HL-60 (cell line): ENCODE measurements around the gene CAMK1D.

Experiments
- DNase-seq, 2 experiments: peaks; one replicate each; pipeline ENCODE4 v3.0.0-alpha.2; 2010 to 2020; ENCODE audit warnings: low read depth in 1 of 2, low spot score in 1 of 2
- H3K27ac ChIP-seq: fragments of 250-450 bp; sonication (Bioruptor Pico); replicated peaks from 2 replicates; pipeline ENCODE4 v1.5.1; 2020; ENCODE audit warnings: mild to moderate bottlenecking, moderate library complexity
- H3K27me3 ChIP-seq: fragments of 250-450 bp; sonication (Bioruptor Pico); 2 replicates; pipeline ENCODE4 v1.5.1; 2021; ENCODE audit warnings: mild to moderate bottlenecking, moderate library complexity; ENCODE audit not compliant: insufficient read depth, poor library complexity, severe bottlenecking
- H3K4me3 ChIP-seq: replicated peaks from 2 replicates; pipeline ENCODE4 v1.5.1; 2011; ENCODE audit warnings: mild to moderate bottlenecking, control low read depth, low read length; ENCODE audit not compliant: insufficient read depth
- CTCF ChIP-seq: IDR thresholded peaks from one replicate; pipeline ENCODE4 v1.5.1; 2011; ENCODE audit warnings: low read length, control low read depth, inconsistent platforms; ENCODE audit not compliant: insufficient read depth
- GABPA ChIP-seq: IDR thresholded peaks from 2 replicates; pipeline ENCODE4 v1.6.1; 2012; ENCODE audit warnings: low read depth
- POLR2AphosphoS5 ChIP-seq: IDR thresholded peaks from 2 replicates; pipeline ENCODE4 v1.6.1; 2012; ENCODE audit warnings: low read depth
- SPI1 ChIP-seq: IDR thresholded peaks from 2 replicates; pipeline ENCODE4 v1.6.1; 2012; ENCODE audit warnings: low read depth, mild to moderate bottlenecking, borderline replicate concordance
- TF ChIP-seq, protein P1 (sequence below): IDR thresholded peaks from 2 replicates; pipeline ENCODE4 v1.6.1; 2012; ENCODE audit warnings: low read depth; ENCODE audit not compliant: insufficient replicate concordance

CAMK1D gene

GRCh38 chr10:12873172-12873571 lies 523.8 kb downstream of the CAMK1D start:
- DNase-seq, result no peak
- Histone ChIP-seq H3K27me3 (no peaks in the 10 kb centered on the region), H3K27ac (no peak overlapping the region), H3K4me3 (no peak overlapping the region)
- no peak for TF ChIP-seq CTCF
- no peak for TF ChIP-seq SPI1
- TF ChIP-seq, protein P1, sequence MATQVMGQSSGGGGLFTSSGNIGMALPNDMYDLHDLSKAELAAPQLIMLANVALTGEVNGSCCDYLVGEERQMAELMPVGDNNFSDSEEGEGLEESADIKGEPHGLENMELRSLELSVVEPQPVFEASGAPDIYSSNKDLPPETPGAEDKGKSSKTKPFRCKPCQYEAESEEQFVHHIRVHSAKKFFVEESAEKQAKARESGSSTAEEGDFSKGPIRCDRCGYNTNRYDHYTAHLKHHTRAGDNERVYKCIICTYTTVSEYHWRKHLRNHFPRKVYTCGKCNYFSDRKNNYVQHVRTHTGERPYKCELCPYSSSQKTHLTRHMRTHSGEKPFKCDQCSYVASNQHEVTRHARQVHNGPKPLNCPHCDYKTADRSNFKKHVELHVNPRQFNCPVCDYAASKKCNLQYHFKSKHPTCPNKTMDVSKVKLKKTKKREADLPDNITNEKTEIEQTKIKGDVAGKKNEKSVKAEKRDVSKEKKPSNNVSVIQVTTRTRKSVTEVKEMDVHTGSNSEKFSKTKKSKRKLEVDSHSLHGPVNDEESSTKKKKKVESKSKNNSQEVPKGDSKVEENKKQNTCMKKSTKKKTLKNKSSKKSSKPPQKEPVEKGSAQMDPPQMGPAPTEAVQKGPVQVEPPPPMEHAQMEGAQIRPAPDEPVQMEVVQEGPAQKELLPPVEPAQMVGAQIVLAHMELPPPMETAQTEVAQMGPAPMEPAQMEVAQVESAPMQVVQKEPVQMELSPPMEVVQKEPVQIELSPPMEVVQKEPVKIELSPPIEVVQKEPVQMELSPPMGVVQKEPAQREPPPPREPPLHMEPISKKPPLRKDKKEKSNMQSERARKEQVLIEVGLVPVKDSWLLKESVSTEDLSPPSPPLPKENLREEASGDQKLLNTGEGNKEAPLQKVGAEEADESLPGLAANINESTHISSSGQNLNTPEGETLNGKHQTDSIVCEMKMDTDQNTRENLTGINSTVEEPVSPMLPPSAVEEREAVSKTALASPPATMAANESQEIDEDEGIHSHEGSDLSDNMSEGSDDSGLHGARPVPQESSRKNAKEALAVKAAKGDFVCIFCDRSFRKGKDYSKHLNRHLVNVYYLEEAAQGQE, result no peak
- no peak for TF ChIP-seq POLR2AphosphoS5
- no peak for TF ChIP-seq GABPA

- TF ChIP-seq SPI1, result no peak
- TF ChIP-seq POLR2AphosphoS5, result no peak
- TF ChIP-seq GABPA, result no peak
- no peak for TF ChIP-seq CTCF
- TF ChIP-seq, protein P1, result no peak
- Histone ChIP-seq H3K27ac (no peak overlapping the region), H3K27me3 (no peaks in the 10 kb centered on the region), H3K4me3 (no peak overlapping the region)
- no peak for DNase-seq
Measured at GRCh38 chr10:12874501-12874900, 525.2 kb downstream of the CAMK1D start.

- no peaks in the 10 kb centered on the region for H3K27me3 ChIP-seq
- no peak overlapping the region for H3K27ac ChIP-seq
- no peak overlapping the region for H3K4me3 ChIP-seq
- no peak for TF ChIP-seq GABPA
- TF ChIP-seq POLR2AphosphoS5, result no peak
- no peak for TF ChIP-seq CTCF
- TF ChIP-seq, protein P1, result no peak
- no peak for TF ChIP-seq SPI1
- no peak for DNase-seq
Measured at GRCh38 chr10:12875100-12875499, 525.8 kb downstream of the CAMK1D start.
